ENCODE measurements around the gene SLC24A1.

The SLC24A1 gene

GRCh38 chr15:65653341-65653740, 31.6 kb downstream of the SLC24A1 start:
- no peak for DNase-seq (ENCODE audit: low spot score)

- DNase-seq (ENCODE audit: low spot score): no peak
Observed at GRCh38 chr15:65653801-65654521, 32.2 kb downstream of the SLC24A1 start.

DNA sequence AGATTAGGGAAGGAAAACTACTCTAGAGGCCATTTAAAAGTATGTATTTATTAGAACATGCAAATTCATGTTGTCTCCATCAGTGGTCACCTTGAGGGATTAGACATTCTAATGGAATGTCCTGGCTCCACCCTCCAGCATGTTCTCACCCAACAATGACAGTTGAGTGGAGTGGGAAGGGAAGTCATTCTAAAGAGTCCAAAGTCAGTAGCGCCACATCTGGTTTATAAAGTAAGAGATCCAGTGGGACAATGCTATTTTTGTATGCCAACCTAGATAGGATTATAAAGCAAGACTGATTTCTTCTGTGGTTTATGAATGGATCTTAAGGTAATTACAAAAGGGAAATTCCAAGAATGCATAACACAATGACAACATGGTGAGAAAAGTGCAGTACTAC, 33.3 kb downstream of the SLC24A1 start:
- no peak for DNase-seq (ENCODE audit: low spot score)

DNA sequence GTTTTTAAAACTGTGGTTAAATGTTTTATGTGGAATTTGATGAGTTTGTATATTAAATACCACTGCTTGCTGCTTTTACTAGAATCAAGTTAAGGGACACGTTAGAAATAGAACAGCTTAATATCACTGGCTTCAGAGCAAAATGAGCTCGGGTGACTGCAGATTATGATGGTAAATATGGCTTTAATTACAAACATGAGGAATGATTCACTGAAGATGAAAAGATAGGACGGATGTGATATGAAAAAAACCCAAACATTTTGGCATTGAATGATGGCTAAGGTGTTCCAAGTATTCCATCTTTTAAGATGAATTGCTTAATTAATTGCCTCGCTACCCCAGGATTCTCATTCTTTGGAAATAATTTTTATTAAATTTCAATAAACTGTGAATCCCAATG, 33.7 kb downstream of the SLC24A1 start:
- no peak for DNase-seq (ENCODE audit: low spot score)

GRCh38 chr15:65659502-65660052, 37.8 kb downstream of the SLC24A1 start:
- DNase-seq (ENCODE audit: low spot score): no peak

DNA sequence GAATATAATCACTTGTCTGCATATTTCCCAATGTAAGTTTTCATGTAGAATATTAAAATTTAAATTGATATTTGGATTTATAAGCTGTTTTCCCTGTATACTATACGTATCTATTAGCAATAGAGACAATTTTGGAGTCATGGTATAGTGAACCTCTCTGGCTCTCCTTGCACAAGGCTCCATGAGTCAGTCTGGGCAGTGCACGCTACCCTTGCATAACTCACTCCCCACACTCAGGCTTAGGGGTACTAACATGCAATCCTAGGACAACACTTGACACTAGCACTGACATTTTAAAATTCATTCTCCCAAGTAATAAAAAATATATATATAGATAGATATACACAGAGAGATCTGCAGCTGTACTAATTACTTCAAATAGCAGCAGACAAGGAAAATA, 39.2 kb downstream of the SLC24A1 start:
- no peak for DNase-seq (ENCODE audit: low spot score)

- no peak for DNase-seq (ENCODE audit: low spot score)
Observed at GRCh38 chr15:65663521-65663920, 41.8 kb downstream of the SLC24A1 start.

DNA sequence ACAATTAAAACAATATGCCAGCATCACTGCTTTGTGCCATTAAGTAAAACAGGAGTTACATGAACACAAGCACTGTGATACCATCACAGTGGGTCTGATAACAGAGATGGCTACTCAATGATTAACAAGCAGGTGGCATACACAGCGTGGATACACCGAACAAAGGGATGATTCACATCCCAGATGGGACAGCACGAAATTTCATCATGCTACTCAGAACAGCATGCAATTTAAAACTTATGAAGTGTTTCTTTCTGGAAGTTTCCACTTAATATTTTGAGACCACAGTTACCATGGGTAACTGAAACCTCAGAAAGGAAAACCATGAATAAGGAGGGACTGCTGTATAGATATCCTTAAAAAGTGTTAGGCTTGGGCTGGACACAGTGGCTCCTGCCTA, 44.5 kb downstream of the SLC24A1 start:
- no peak for DNase-seq (ENCODE audit: low spot score)

DNA sequence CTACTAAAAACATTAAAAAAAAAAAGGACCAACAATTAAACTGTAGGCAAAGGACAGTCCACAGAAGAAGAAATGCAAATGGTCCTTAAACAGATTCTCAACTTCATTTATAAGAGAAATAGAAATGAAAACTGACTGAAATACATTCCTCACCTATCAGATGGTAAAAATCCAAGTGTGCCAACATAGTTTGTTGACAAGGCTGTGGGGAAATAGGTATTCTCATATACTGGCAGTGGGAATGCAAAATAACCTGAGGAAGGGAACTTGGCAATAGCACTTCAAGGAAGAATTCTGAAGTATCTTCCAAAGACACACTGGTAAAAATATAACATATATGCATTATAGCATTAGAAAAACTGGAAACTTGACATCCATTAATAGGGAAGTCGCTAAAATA, 53.8 kb downstream of the SLC24A1 start:
- DNase-seq (ENCODE audit: low spot score): no peak

GRCh38 chr15:65676123-65676522, 54.4 kb downstream of the SLC24A1 start:
- DNase-seq (ENCODE audit: low spot score): no peak

GRCh38 chr15:65680544-65680943, 58.8 kb downstream of the SLC24A1 start:
- DNase-seq (ENCODE audit: low spot score): no peak

DNA sequence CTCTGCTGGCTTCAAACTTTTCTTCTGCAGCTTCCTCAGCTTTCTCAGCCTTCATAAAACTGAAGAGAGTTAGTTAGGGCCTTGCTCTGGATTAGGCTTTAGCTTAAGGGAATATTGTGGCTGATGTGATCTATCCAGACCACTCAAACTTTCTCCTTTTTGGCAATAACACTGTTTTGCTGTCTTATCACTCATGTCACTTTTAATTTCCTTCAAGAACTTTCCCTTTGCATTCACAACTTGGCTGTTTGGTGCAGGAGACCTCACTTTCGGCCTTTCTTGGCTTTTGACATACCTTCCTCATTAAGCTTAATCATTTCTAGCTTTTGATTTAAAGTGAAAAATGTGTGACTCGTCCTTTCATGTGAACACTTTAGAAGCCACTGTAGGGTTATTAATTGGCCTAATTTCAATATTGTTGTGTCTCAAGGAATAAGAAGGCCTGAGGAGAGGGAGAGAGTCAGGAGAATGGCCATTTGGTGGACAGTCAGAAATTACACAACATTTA, 60.7 kb downstream of the SLC24A1 start:
- no peak for DNase-seq (ENCODE audit: low spot score)

- DNase-seq (ENCODE audit: low spot score): no peak
Observed at GRCh38 chr15:65688462-65688861, 66.7 kb downstream of the SLC24A1 start.

DNA sequence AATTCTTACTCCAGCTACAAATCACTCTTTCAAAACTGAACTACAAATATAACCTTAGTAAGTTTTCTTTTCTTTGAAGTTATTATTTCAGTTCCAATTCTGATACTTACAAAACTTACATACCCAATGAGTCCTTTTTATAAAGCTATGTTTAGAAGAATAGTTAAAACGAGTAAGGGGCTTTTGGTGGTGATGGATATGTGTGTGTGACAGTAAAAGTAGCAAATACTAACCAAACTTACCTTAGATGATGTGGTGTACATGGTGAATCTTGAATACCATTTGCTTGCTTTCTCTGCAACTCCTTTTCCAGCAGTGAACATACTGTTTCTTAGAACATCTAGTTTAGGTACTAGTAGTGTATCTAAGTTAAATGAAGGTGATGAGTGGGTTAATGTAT, 68.4 kb downstream of the SLC24A1 start:
- no peak for DNase-seq (ENCODE audit: low spot score)

GRCh38 chr15:65690778-65691177, 69.0 kb downstream of the SLC24A1 start:
- no peak for DNase-seq (ENCODE audit: low spot score)

DNA sequence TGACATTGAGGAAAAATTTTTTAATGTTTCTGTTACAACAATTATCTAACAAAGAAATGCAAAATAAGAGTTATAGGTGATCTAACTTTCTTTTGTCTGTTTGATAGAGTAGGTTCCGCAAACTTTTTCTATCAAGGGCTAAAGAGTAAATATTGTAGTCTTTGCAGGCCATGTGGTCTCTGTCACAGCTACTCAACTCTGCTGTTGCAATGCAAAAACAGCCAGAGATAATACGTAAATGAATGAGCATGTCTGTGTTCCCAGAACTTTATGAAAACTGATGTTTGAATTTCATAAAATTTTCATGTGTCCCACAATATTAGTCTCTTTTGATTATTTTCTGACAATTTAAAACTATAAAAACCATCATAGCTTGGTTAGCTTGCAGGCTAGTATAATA, 73.3 kb downstream of the SLC24A1 start:
- no peak for DNase-seq (ENCODE audit: low spot score)
